Keratinocyte (primary cell): ENCODE results near the gene NOS3. TPM values are rescaled to one million over a fixed set of nuclear protein-coding genes. Genes with fewer than 3 reads are reported as not detected.

ENCODE experiments used
- DNase-seq: peaks from one replicate; pipeline ENCODE4 v3.0.0-alpha.2; 2011; ENCODE audit warnings: low read depth, missing footprints, low spot score
- FAIRE-seq: peaks from 2 replicates; lab custom pipeline; 2011; peaks lifted over from hg19 to GRCh38; lab: Jason Lieb, UNC
- H2AFZ ChIP-seq: 2 replicates; pipeline ENCODE4 v1.6.0; 2012; ENCODE audit warnings: low read length, control low read depth, inconsistent platforms; ENCODE audit not compliant: control insufficient read depth
- H3K27ac ChIP-seq: 2 replicates; pipeline ENCODE4 v1.5.1; 2011; ENCODE audit warnings: low read length; ENCODE audit not compliant: control insufficient read depth, insufficient read depth
- H3K27me3 ChIP-seq: 3 replicates; pipeline ENCODE4 v1.6.0; 2011; ENCODE audit warnings: low read length; ENCODE audit not compliant: control insufficient read depth, insufficient read depth; ENCODE audit errors: extremely low read depth
- H3K36me3 ChIP-seq, 2 experiments: 2 replicates in 1 of 2; 3 replicates in 1 of 2; pipeline ENCODE4 v1.5.1; 2011; ENCODE audit warnings: low read length in 2 of 2, mild to moderate bottlenecking in 1 of 2; ENCODE audit not compliant: control insufficient read depth in 2 of 2, insufficient read depth in 2 of 2; ENCODE audit errors: extremely low read depth in 1 of 2
- H3K4me1 ChIP-seq: 3 replicates; pipeline ENCODE4 v1.5.1; 2011; ENCODE audit warnings: low read length; ENCODE audit not compliant: control insufficient read depth, insufficient read depth; ENCODE audit errors: extremely low read depth
- H3K4me2 ChIP-seq: 3 replicates; pipeline ENCODE4 v1.6.0; 2011; ENCODE audit warnings: low read depth, low read length; ENCODE audit not compliant: control insufficient read depth, insufficient read depth; ENCODE audit errors: extremely low read depth
- H3K4me3 ChIP-seq, 3 experiments: fragments of 200-600 bp in 1 of 3; sonication (generic) in 1 of 3; 2 replicates in 2 of 3; 3 replicates in 1 of 3; pipeline ENCODE4 v1.5.1; 2011 to 2016; ENCODE audit warnings: low read length in 3 of 3, mild to moderate bottlenecking in 3 of 3, control low read depth in 2 of 3, inconsistent platforms in 1 of 3, low read depth in 1 of 3, mixed read lengths in 1 of 3, mixed run types in 1 of 3, moderate library complexity in 1 of 3; ENCODE audit not compliant: control insufficient read depth in 2 of 3, insufficient read depth in 2 of 3; ENCODE audit errors: extremely low read depth in 1 of 3
- H3K79me2 ChIP-seq: 2 replicates; pipeline ENCODE4 v1.6.0; 2012; ENCODE audit warnings: low read length; ENCODE audit not compliant: control insufficient read depth, insufficient read depth
- H3K9ac ChIP-seq: 3 replicates; pipeline ENCODE4 v1.6.0; 2011; ENCODE audit warnings: low read length; ENCODE audit not compliant: control insufficient read depth, insufficient read depth; ENCODE audit errors: extremely low read depth
- H3K9me1 ChIP-seq: 3 replicates; pipeline ENCODE4 v1.6.0; 2011; ENCODE audit warnings: low read length; ENCODE audit not compliant: control insufficient read depth, insufficient read depth; ENCODE audit errors: extremely low read depth
- H3K9me3 ChIP-seq: 2 replicates; pipeline ENCODE4 v1.5.1; 2012; ENCODE audit warnings: low read depth, low read length; ENCODE audit not compliant: control insufficient read depth
- H4K20me1 ChIP-seq: 3 replicates; pipeline ENCODE4 v1.6.0; 2011; ENCODE audit warnings: low read length; ENCODE audit not compliant: control insufficient read depth, insufficient read depth; ENCODE audit errors: extremely low read depth
- CTCF ChIP-seq, 3 experiments: IDR thresholded peaks in 1 of 3; conservative IDR thresholded peaks in 1 of 3; optimal IDR thresholded peaks in 1 of 3; 2 replicates in 2 of 3; 3 replicates in 1 of 3; pipeline versions ENCODE3 to v1.5.1; 2011; ENCODE audit warnings: low read length in 3 of 3, mild to moderate bottlenecking in 3 of 3, moderate library complexity in 2 of 3, control low read depth in 1 of 3, inconsistent platforms in 1 of 3; ENCODE audit not compliant: insufficient read depth in 2 of 3; ENCODE audit errors: extremely low read depth in 1 of 3
- EZH2 ChIP-seq: IDR thresholded peaks from one replicate; pipeline ENCODE4 v1.6.1; 2012; ENCODE audit warnings: inconsistent platforms, mild to moderate bottlenecking, low read length, moderate library complexity
- dilution Hi-C: fragments of 300-500 bp; cut with MboI; formaldehyde crosslinking; loops from one replicate; pipeline ENCODE4 v1.7.0; 2020; ENCODE audit warnings: low sequenced_read_pairs; ENCODE audit not compliant: extremely low pct_ligation_motif_present
- polyA plus RNA-seq, 5 experiments: library from polyadenylated mRNA; depleted of rRNA in 3 of 5; stranded (reverse) in 3 of 5; stranded (forward) in 1 of 5; unstranded in 1 of 5; fragments of >200 nt; gene quantifications; 1 replicate in 1 of 5; 2 replicates in 3 of 5; 3 replicates in 1 of 5; pipeline versions ENCODE4 v1.2.1 to v1.2.3, GENCODE V29; 2011 to 2012; ENCODE audit warnings: missing spikeins in 2 of 5, low read depth in 1 of 5, low replicate concordance in 1 of 5

The NOS3 gene
- polyA plus RNA-seq, 1 donor (not counting 4 experiments of a cell fraction or from before 2014, with no cell fraction given), result 0.77 TPM

- DNase-seq (no peak), FAIRE-seq (no peak)
- no peaks in the 10 kb centered on the region for H4K20me1 ChIP-seq
- no peak overlapping the region for H3K4me3 ChIP-seq
- no peak overlapping the region for H3K4me2 ChIP-seq
- no peaks in the 10 kb centered on the region for H3K27me3 ChIP-seq
- H3K27ac ChIP-seq, result no peak overlapping the region
- no peak overlapping the region for H3K9ac ChIP-seq
- no peak overlapping the region for H2AFZ ChIP-seq
- H3K9me1 ChIP-seq, result peaks cover 2% of the 10 kb centered on the region
- H3K9me3 ChIP-seq, result no peaks in the 10 kb centered on the region
- H3K36me3 ChIP-seq, result peaks cover 26 to 34% of the 10 kb centered on the region in 2 experiments
- no peaks in the 10 kb centered on the region for H3K4me1 ChIP-seq
- TF ChIP-seq CTCF (optimal IDR thresholded peaks at IDR 0.05 in 1 of 3, IDR thresholded peaks at IDR 0.05 in 1 of 3, conservative IDR thresholded peaks at IDR 0.05 in 1 of 3; ENCODE audit: extremely low read depth in 1 of 3, insufficient read depth in 2 of 3, low read length in 3 of 3) (peak; percentile 38 to 56 (median 41)), EZH2 (no peak)
- peaks cover 6% of the 10 kb centered on the region for H3K79me2 ChIP-seq
- dilution Hi-C loops, result no loop called here
Observed at GRCh38 chr7:151032936-151033863, 42.4 kb downstream of the NOS3 start.

GRCh38 chr7:151033864-151034249 lies 43.0 kb downstream of the NOS3 start:
- H4K20me1 ChIP-seq, result no peaks in the 10 kb centered on the region
- TF ChIP-seq CTCF (optimal IDR thresholded peaks at IDR 0.05 in 1 of 3, IDR thresholded peaks at IDR 0.05 in 1 of 3, conservative IDR thresholded peaks at IDR 0.05 in 1 of 3; ENCODE audit: extremely low read depth in 1 of 3, insufficient read depth in 2 of 3, low read length in 3 of 3) (no peak), EZH2 (no peak)
- no peaks in the 10 kb centered on the region for H3K9me3 ChIP-seq
- H3K36me3 ChIP-seq, result peaks cover 26 to 34% of the 10 kb centered on the region in 2 experiments
- H3K4me1 ChIP-seq, result peaks cover 2% of the 10 kb centered on the region
- no peak overlapping the region for H3K4me3 ChIP-seq
- H3K27ac ChIP-seq, result no peak overlapping the region
- no peak for DNase-seq
- H2AFZ ChIP-seq, result no peak overlapping the region
- no peak overlapping the region for H3K4me2 ChIP-seq
- dilution Hi-C loops, result no loop called here
- peaks cover 2% of the 10 kb centered on the region for H3K9me1 ChIP-seq
- peaks cover 6% of the 10 kb centered on the region for H3K79me2 ChIP-seq
- H3K27me3 ChIP-seq, result no peaks in the 10 kb centered on the region
- no peak overlapping the region for H3K9ac ChIP-seq
- FAIRE-seq, result no peak
